HG02642 (cell line): ENCODE data around the gene PFN3.

Source experiments
- ATAC-seq: cut with Tn5 transposase; IDR thresholded peaks from one replicate; pipeline ENCODE4 v1.9.1; 2021; ENCODE audit warnings: mild to moderate bottlenecking; ENCODE audit not compliant: unreplicated experiment, poor library complexity

PFN3 gene

DNA sequence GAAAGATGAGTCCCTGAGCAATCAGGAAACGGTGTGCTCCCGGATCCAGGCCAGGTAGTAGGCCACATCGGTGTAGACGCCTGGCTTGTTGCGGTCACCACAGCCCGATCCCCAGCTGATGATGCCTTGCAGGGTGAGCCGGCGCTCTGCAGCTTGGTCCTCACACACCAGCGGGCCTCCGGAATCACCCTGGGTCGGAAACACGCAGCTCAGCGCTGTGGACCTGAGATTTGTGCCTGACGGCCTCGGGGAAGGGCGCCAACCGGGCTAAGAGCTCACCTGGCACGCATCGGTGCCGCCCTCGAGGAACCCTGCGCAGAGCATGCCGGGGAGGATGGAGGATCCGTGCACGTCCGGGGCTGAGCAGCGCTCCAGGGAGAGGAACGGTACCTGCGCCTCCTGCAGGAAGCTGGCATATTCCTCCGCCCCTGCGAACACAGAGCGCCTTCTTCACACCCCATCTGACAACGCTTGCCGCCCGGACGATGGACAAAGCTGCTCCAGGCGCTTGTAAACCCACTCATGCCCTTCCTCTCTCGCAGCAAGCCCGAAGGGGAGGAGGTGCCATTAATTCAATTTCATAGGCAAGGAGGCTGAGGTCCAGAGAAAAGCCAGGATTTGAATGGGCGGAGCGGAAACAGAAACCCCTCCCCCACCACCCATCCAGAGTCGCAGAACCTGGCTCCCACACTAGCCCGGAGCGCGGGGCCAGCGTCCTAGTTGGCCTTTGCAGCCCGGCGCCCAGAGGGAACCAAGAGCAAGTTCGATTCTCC lies 2.0 kb upstream of the PFN3 start:
- no peak for ATAC-seq

DNA sequence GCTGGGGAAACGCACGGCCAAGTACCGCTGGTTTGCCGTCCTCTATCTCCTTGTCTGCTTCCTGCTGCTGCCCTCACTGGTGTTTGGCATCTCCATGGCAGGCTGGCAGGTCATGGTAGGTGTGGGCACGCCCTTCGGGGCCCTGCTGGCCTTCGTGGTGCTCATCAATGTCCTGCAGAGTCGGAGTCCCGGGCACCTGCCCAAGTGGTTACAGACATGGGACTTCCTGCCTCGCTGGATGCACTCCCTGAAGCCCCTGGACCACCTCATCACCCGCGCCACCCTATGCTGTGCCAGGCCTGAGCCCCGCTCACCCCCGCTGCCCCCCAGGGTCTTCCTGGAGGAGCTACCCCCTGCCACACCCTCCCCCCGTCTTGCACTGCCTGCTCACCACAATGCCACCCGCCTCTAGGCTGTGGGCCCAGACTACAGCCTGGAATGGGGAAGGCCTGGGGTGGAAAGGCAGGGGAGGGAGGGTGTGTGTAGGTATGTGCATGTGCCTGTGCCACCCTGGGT lies 2.5 kb downstream of the PFN3 start:
- ATAC-seq = no peak

DNA sequence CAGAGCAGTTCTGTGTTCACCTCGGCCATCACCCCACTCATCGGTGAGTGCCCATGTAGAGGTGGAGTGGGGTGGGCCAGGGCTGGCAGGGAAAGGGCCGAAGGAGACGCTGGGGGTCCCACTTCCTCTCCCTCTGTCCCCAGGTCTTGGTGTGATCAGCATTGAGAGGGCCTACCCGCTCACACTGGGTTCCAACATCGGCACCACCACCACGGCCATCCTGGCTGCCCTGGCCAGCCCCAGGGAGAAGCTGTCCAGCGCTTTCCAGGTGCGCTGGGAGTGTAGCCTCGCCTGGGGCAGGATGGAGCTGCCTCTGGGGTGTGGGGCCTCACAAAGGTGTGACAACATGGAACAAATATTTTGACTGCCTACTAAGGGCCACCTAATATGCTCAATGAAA lies 3.7 kb downstream of the PFN3 start:
- no peak for ATAC-seq

DNA sequence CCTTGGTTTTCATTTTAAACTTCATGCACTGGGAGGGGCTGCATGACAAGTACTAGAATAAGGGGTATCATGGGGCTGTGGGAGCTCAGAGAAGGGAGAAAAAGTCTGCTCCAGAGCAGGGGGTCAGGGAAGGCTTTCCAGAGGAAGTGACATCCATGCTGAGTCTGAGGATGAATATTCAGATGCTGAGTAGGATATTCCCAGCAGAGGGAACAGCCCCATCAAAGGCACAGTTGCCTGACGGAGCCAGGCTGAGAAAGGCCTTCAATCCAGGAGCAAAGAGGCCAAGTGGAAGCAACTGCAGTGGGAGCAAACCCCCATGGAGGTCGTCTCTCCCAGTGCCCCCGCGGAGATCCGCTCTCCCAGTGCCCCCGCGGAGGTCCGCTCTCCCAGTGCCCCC lies 4.4 kb downstream of the PFN3 start:
- no peak for ATAC-seq

DNA sequence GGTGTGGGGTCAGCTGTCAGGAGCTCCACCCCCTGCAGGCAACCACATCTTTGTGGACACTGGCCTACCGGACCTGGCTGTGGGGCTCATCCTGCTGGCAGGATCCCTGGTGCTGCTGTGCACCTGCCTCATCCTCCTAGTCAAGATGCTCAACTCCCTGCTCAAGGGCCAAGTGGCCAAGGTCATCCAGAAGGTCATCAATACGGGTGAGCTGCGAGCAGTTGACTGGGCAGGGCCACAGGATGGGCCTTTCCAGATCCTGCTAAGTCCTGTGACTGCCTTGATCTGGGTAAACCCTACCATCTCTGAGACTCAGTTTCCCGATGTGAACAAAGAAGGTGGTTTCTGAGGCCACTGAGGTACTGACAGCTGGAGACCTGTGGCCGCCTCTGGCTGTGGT lies 6.5 kb downstream of the PFN3 start:
- ATAC-seq = no peak

DNA sequence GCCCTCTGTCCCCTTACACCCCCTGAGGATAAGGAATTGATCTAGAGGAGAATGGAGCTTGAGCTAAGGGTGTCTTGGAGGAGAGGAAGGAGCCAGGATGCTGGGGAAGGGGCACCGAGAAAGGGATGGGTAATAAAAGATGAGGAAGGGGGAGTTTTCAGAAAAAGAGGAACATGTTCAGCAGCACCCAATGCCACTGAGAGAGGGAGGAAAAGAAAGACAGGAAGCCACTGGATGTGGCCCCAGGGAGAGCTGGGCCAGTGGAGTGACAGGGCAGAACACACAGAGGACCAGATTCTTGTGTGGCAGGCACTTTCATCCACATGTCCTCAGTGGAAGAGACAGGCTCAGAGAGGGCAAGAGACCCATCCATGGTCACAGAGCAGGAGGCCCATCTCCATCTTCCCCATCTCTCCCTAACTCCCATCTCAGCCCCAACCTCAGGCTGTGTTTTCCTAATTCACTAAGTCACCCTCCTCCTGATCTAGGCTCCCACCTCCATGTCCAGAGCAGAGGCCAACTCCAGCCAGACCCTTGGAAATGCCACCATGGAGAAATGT lies 7.2 kb downstream of the PFN3 start:
- ATAC-seq = no peak

DNA sequence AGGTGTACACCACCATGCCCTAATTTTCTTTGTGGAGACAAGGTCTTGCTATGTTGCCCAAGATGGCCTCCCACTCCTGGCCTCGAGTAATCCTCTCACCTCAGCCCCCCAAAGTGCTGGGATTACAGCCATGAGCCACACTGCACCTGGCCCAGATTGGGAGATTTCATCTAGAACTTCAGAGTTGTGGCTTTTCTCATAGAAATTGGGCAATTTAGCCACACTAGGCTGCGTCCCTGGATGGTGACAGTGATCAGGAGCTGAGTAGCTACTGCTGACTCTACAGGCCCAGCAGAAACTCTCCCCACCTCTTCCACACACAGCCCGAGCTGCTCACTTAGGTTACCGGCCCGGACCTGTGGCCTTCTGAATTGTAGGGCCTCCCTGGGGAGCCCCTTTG lies 7.7 kb downstream of the PFN3 start:
- no peak for ATAC-seq

DNA sequence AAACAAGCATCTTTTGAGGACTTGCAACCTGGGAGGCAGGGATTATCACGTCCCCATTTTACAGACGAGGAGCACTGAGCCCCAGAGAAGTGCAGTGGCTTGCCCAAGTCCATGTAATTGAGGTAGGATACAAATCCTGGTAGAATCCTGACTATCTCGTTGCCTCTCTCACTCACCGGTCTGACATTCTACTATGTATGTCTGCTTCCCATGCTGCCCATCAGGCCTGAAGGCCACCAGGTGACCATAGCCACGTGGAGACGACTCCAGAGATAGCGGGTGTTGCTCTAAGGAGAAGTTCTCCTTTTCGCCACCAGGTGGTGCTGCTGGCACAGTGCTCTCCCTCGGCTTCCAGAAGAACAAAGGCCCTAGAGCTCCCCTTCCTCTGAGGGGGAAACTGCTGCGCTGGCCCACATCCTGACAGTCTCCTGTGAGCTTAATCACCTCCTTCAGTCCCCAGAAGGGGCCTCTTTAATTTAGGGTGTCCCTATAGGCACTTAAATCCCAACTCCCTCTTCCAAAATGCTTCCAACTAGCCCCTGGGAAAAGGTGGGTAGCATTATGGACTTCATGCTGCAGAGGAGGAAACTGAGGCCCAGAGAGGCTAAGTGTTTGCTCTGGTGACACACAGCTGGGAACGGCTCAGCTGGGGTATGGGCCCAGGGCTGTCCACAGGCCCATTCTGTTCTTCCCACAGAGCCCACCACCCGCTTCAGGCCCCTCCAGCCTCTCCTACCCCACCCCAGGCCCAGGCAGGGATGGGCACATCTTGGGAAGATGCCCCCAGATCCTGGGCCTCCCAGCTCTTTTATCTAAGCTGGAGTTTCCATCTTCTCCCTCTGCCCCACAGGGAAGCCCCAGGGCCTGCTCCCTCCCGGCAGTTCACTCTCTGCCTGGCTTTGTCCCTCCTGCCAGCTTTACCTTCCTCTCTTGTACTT lies 9.8 kb downstream of the PFN3 start:
- peak; percentile 64 for ATAC-seq

DNA sequence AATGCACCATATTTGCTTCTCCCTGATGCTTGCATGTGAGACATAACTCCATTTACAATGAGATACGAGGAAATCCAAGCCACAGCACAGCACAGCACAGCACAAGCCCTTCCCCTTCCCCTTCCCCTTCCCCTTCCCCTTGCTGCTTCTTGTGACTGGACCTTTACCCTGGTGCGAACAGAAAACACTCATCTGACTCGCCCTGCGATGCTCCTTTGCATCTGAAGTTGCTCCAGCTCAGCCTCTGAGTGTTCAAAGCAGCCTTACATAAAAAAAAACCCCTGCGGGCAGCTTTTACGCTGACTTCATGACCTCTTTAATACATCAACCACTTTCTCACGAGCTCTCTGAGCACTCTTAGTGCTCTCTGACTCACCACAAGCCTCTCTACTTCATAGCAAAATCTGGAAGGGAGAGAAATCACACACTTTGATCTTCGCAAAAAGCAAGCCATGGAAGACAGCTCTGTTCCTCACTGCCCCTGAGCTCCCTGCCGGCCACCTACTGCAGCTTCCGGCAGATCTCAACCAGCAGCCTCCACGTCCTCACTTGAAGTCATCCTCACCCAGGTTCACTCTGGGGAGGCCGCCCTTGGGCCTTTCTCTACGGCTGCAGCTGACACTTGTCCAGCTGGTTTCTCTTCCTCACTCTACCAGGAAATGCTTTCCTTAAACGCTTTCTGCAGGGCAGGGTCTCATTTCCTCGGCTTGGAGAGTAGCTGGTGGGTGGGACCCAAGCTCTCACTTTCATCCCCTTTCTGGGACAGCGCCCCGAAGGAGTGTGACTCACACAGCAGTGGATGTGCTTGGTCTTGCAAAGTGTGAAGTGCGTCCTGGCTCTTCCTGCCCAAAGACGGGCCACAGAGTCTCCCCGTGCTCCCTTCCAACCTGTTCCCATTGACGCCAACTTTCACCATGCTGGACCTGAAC lies 11.0 kb downstream of the PFN3 start:
- no peak for ATAC-seq

DNA sequence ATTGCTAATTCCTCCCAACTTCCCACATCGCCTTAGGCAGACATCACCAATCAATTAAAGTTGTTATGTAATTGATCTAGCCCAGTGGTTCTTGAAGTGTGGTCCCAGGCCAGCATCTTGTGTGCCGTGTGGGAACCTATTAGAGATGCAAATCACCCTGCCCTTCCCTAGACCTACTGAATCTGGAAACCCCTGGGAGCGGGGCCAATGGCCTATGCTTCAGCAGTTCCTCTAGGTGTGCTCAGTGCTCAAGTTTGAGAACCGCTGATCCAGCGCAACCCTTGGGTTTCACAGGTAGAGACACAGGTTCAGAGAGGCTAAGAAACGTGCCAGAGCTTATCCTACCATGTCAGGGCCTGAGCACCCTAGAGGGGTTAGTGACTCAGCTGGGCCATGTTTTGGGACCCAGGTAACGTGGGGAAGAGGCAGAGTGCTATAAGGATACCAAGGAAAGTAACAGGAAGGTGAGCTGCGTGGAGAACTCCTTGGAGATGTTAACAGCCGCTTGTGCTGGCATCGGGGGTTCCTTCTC lies 11.9 kb downstream of the PFN3 start:
- ATAC-seq = no peak

DNA sequence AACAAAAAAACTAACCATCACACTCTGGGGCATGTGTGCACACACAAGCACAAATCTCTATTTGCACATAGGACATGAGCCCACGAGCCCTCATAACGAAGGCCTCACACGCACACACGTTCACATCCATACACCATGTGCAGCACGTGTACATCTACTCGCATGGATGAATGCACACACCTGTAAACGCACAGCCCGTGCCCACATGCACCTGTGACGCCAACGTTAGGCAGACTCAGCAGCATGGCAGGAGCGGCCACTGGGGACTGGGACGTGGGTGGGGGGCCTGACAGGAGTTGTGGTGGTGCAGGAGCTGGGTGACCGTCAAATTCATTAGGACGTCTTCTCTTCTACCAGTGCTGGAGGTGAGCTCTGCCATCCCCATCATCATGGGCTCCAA lies 13.1 kb downstream of the PFN3 start:
- ATAC-seq = no peak

DNA sequence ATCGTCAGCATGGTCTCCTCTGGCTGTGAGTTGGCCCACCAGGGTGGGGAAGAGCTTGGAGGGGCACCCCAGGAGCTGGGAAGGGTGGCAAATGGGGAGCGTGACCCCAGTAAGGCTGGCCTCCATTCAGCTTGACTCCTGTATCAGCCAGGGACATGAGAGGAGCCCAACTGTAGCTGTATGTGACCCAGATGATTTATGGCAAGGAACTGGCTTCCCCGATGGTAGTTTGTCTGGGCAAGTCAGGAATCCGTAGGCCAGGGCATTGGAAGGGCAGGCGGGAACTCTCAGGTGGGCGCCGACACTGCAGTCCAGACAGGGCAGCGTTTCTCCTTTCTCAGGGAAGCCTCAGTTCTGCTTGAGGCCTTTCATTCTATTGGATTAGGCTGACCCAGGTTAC lies 13.9 kb downstream of the PFN3 start:
- no peak for ATAC-seq

DNA sequence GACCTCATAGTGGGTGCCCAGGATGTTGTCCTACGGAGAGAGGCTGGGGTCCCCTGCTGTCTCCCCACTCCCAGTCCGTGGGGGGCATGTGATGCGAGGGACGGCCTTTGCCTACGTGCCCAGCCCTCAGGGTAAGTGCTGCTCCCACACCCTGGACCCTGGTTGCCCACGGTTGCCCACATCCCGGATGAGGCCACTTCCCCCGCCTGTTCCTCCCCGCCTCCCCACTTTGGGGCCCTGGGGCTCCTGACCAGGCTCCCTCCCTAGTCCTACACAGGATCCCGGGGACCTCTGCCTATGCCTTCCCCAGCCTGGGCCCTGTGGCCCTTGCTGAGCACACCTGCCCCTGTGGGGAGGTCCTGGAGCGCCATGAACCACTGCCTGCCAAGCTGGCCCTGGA lies 14.7 kb downstream of the PFN3 start:
- ATAC-seq = no peak

DNA sequence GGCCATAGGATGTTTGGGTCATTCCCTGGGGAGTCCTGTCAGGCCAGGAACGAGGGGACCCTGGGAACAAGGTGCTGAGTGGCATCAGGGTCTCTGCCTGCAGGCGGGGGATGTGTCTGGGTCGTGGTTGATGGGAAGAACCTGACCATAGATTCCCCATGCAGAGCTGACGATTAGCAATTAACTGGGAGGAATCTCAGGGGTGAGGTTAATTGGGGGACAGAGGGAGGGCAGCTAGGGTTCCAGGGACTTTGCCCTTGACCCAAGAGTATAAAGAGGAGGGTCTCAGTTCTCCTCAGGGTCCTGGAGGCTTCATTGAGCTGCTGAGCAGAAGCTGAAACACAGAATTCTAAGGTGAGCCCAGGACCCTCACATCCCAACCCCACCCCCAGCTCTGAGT lies 16.3 kb downstream of the PFN3 start, which contains the start of gene SLC34A1:
Gene SLC34A1, plus strand, starts transcription at position 301 of the 400 bp plus-strand sequence. CDS start 1,308 bp downstream, outside the sequence.
- ATAC-seq = no peak

DNA sequence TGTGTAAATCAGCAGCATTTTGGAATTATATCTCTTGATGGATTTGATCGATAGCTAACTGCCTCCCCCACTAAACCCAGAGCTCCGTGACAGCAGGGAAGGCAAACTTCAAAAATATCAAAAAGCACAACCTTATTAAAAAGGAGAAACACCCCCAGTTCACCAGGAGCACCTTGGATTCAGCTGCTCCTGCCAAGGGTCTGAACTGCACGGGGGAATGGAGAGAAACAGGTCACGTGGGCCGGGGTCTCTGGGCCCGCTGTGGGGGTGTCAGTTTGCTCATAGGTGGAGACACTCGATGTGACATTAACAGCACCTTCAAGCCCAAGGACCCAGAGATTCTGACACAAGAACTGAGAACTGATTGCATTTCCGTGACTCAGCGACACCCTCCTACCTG lies 17.3 kb downstream of the PFN3 start:
- no peak for ATAC-seq

DNA sequence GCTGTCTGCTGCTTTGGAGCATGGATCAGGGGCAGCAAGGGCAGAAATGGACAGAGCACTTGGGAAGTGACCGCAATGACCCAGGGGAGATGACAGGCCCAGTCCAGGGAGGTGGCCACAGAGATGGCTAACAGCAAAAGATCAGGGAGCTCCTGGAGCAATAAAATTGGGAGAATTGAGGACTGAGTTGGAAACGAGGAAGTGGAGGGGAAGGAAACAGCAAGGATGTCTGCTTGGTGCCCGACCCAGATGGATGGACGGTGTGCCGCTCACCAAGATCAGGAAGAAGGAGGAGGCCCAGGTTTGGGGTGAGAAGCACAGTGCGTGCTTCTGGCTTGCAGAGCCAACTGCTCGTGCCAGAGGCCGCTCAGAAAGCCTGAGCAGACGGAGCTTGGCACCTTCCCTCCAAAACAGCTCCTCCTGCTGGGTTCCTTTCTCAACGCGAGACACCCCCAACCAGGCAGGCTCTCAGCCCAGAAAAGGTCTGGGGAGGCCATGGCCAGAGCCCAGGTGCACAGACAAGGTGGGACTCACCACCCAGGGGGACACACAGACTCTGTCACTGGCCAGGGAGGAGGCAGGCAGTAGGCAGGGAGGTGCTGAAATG lies 17.9 kb downstream of the PFN3 start:
- ATAC-seq = no peak

DNA sequence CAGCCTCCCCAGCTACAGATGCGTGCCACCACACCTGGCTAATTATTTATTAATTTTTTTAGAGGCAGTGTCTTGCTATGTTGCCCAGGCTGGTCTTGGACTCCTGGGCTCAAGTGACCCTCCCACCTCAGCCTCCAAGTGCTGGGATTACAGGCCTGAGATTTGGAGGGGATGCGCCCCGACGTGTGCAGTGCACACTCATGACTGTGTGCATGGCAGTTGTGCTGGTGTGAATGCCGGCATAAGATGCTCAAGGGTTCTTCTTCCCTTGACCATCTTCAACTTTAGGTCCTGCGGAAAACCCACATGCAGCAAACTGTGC lies 19.7 kb downstream of the PFN3 start:
- ATAC-seq = no peak

DNA sequence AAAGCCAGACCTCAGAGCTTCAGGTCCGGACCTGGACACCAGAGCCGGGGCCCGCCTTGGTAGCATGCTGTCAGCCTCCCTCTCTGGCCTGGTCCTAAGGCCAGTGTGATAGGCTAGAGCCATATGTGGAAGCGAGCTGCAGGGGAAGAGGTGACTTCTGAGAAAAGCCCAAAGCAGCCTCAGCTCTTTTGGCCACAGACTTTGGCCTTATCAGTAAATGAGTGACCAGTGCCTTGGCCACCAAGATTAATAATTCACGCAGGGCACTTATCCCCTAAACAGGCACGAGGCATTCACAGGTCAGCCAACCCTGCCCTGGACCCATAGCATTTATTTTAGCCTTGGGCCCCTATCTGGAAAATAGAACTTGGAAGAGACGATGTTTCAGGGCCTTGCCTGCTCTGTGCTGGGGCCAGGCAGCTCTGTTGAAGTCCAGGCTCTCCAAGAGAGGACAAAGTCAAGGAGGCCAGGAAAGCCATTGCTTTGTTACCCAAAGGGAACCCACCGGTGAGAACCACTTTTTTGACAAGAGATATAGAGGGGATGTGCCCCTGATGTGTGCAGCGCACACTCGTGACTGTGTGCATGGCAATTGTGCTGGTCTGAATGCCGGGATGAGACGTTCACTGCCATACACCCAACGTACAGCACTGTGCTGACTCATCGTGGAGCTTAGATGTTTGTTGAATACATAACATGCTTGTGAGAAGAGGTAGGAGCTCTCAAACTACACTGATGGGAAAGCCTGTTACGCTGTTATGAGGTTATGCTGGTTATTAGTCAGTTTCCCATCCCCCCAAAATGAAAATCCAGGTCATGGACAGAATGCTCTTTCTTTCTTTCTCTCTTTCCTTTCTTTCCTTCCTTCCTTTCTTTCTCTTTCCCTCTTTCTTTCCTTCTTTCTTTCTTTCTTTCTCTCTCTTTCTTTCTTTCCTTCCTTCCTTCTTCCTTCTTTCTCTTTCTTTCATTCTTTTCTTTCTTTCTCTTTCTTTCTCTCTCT lies 21.3 kb downstream of the PFN3 start:
- no peak for ATAC-seq
